K562 (cell line): ENCODE measurements around the gene CFAP44. TPM values are rescaled to one million over a fixed set of nuclear protein-coding genes. Genes with fewer than 3 reads are reported as not detected.

ENCODE experiments used
- ATAC-seq: fragments of 200-7000 bp; cut with Tn5 transposase; 3 replicates; pipeline ENCODE4 v1.9.1; 2020; ENCODE audit warnings: moderate library complexity
- BruUV-seq: library from RNA; stranded (reverse); fragments of 400-500 nt; replicated peaks from 2 replicates; lab custom pipeline; 2021; lab: Mats Ljungman, UMichigan
- CTCF ChIA-PET: fragments of 300-600 bp; formaldehyde crosslinking; extraction: SDS; loops from one replicate; lab custom pipeline; 2021; ENCODE audit warnings: low intra/inter-chr PET ratio; lab: Yijun Ruan, JAX
- POLR2A ChIA-PET: fragments of 300-600, 350-650 bp; sonication (Branson Sonifier 250); formaldehyde crosslinking; extraction: SDS; loops from one replicate; lab custom pipeline; 2021; ENCODE audit warnings: antibody characterized with exemption, inconsistent platforms; lab: Yijun Ruan, JAX
- DNase-seq, 4 experiments: peaks; one replicate each; pipeline versions ENCODE4 v3.0.0 to v3.0.0-alpha.2; 2011 to 2018; ENCODE audit warnings: low spot score in 3 of 4, mixed read lengths in 3 of 4; ENCODE audit errors: extremely low read depth in 1 of 4
- FAIRE-seq: peaks from 2 replicates; lab custom pipeline; 2011; peaks lifted over from hg19 to GRCh38; lab: Jason Lieb, UNC
- H2AFZ ChIP-seq: 2 replicates; pipeline ENCODE4 v1.6.0; 2011; ENCODE audit warnings: low read depth, low read length, control low read depth, inconsistent platforms
- H3K27ac ChIP-seq: fragments of 200-600 bp; 3 replicates; pipeline ENCODE4 v1.8.0; 2011; ENCODE audit warnings: low read depth, mild to moderate bottlenecking, control low read depth, inconsistent platforms, low read length, moderate library complexity, mixed read lengths; ENCODE audit errors: extremely low read depth
- H3K27me3 ChIP-seq, 2 experiments: fragments of 300-600 bp in 1 of 2; 2 replicates in 1 of 2; 3 replicates in 1 of 2; pipeline versions ENCODE4 v1.6.0 to v1.8.0; 2011; ENCODE audit warnings: inconsistent platforms in 2 of 2, low read length in 2 of 2, mild to moderate bottlenecking in 1 of 2, mixed read lengths in 1 of 2, moderate library complexity in 1 of 2; ENCODE audit not compliant: control insufficient read depth in 2 of 2, insufficient read depth in 2 of 2
- H3K36me3 ChIP-seq: fragments of 300-600 bp; 3 replicates; pipeline ENCODE4 v1.8.0; 2011; ENCODE audit warnings: mild to moderate bottlenecking, low read length, inconsistent platforms; ENCODE audit not compliant: control insufficient read depth, insufficient read depth
- H3K4me1 ChIP-seq, 2 experiments: fragments of 200-600 bp in 1 of 2; replicated peaks in 1 of 2; 2 replicates in 1 of 2; 3 replicates in 1 of 2; pipeline versions ENCODE4 v1.5.1 to v1.8.0; 2011; ENCODE audit warnings: inconsistent platforms in 2 of 2, low read length in 2 of 2, mild to moderate bottlenecking in 1 of 2, mixed read lengths in 1 of 2, moderate library complexity in 1 of 2; ENCODE audit not compliant: control insufficient read depth in 2 of 2, insufficient read depth in 2 of 2
- H3K4me2 ChIP-seq: 2 replicates; pipeline ENCODE4 v1.6.1; 2011; ENCODE audit warnings: low read length, control low read depth, inconsistent platforms, mixed read lengths; ENCODE audit not compliant: insufficient read depth
- H3K4me3 ChIP-seq: fragments of 200-600 bp; sonication (generic), shearing (Covaris generic); 2 replicates; pipeline ENCODE4 v1.5.1; 2016; ENCODE audit warnings: control low read depth, inconsistent platforms
- H3K79me2 ChIP-seq: fragments of 200-600 bp; 3 replicates; pipeline ENCODE4 v1.8.0; 2011; ENCODE audit warnings: low read length, inconsistent platforms; ENCODE audit not compliant: control insufficient read depth, insufficient read depth
- H3K9ac ChIP-seq, 2 experiments: 2 replicates each; pipeline versions ENCODE4 v1.6.0 to v1.6.1; 2011; ENCODE audit warnings: low read depth in 2 of 2, low read length in 2 of 2, control low read depth in 1 of 2, inconsistent platforms in 1 of 2, mild to moderate bottlenecking in 1 of 2, mixed read lengths in 1 of 2; ENCODE audit not compliant: insufficient read depth in 1 of 2
- H3K9me1 ChIP-seq: one replicate; pipeline ENCODE4 v1.6.0; 2011; ENCODE audit warnings: inconsistent platforms, mild to moderate bottlenecking, low read length, moderate library complexity; ENCODE audit not compliant: control insufficient read depth, insufficient read depth
- H3K9me3 ChIP-seq: replicated peaks from 2 replicates; pipeline ENCODE4 v1.5.1; 2011; ENCODE audit warnings: low read depth, low read length, inconsistent platforms; ENCODE audit not compliant: control insufficient read depth, insufficient read depth
- H4K20me1 ChIP-seq: replicated peaks from 2 replicates; pipeline ENCODE4 v1.6.1; 2011; ENCODE audit warnings: low read length, inconsistent platforms, mixed read lengths; ENCODE audit not compliant: control insufficient read depth, insufficient read depth
- ADNP ChIP-seq: fragments of 200-800 bp; sonication (Bioruptor generic); IDR thresholded peaks from 2 replicates; pipeline ENCODE4 v1.6.1; 2016; ENCODE audit warnings: missing genetic modification characterization, missing compliant biosample characterization
- ETS1 ChIP-seq: conservative IDR thresholded peaks from 2 replicates; pipeline ENCODE4 v1.6.1; 2011; ENCODE audit warnings: low read depth, mild to moderate bottlenecking, low read length; ENCODE audit not compliant: control insufficient read depth
- FIP1L1 ChIP-seq: fragments of 200-400 bp; formaldehyde crosslinking; IDR thresholded peaks from 2 replicates; pipeline ENCODE4 v1.6.1; 2018; ENCODE audit warnings: mild to moderate bottlenecking, low read depth, low read length; ENCODE audit not compliant: poor library complexity, severe bottlenecking
- HDGF ChIP-seq: fragments of 450-650 bp; IDR thresholded peaks from 2 replicates; pipeline ENCODE4 v1.6.1; 2016
- MCM2 ChIP-seq: fragments of 450-650 bp; IDR thresholded peaks from 2 replicates; pipeline ENCODE4 v1.6.1; 2017; ENCODE audit warnings: low read depth, mild to moderate bottlenecking
- MECOM ChIP-seq: fragments of 250-450 bp; sonication (Bioruptor Pico); IDR thresholded peaks from 2 replicates; pipeline ENCODE4 v1.8.0; 2022; ENCODE audit warnings: inconsistent platforms
- MTA2 ChIP-seq: fragments of 450-650 bp; IDR thresholded peaks from 2 replicates; pipeline ENCODE4 v1.6.1; 2016; ENCODE audit warnings: low read depth
- NFATC3 ChIP-seq: fragments of 450-650 bp; IDR thresholded peaks from 2 replicates; pipeline ENCODE4 v1.6.1; 2017; ENCODE audit warnings: mild to moderate bottlenecking
- NR2C1 ChIP-seq, 2 experiments: fragments of 450-650 bp; IDR thresholded peaks; 2 replicates each; pipeline ENCODE4 v1.6.1; 2017; ENCODE audit warnings: mild to moderate bottlenecking in 2 of 2, antibody characterized with exemption in 1 of 2, inconsistent platforms in 1 of 2, missing compliant biosample characterization in 1 of 2, missing genetic modification characterization in 1 of 2
- RHOXF2B ChIP-seq: fragments of 250-450 bp; sonication (Bioruptor Pico); conservative IDR thresholded peaks from 2 replicates; pipeline ENCODE4 v1.5.1; 2021
- SPI1 ChIP-seq: IDR thresholded peaks from 2 replicates; pipeline ENCODE4 v1.6.1; 2011; ENCODE audit warnings: low read depth, low read length, control low read depth, borderline replicate concordance
- ZNF316 ChIP-seq: fragments of 450-650 bp; IDR thresholded peaks from 2 replicates; pipeline ENCODE4 v1.6.1; 2016
- WGBS: fragments of 100-300 bp; shearing (Covaris generic); methylation state at CpG from one replicate; pipeline ENCODE4 v1.1.6; 2016; ENCODE audit warnings: low coverage, mixed read lengths; ENCODE audit not compliant: insufficient coverage; ENCODE audit errors: missing lambda C conversion rate; 5-methylcytosine and 5-hydroxymethylcytosine counted together
- in situ Hi-C: fragments of 300-500 bp; cut with MboI; formaldehyde crosslinking; loops from 4 replicates; pipeline ENCODE4 v1.15.0; 2018; ENCODE audit warnings: inconsistent platforms, mixed read lengths
- intact Hi-C: fragments of 100-400 bp; cut with micrococcal nuclease; formaldehyde crosslinking; loops from 2 replicates; pipeline ENCODE4 v1.14.2; 2022
- polyA plus RNA-seq, 8 experiments: library from polyadenylated mRNA; depleted of rRNA in 4 of 8; stranded (reverse) in 5 of 8; unstranded in 3 of 8; fragments of >200 nt; fragmentation: Nextera tagmentation in 2 of 8; fragmentation: Illumina TruSeq in 1 of 8; extraction: Ambion mirVana in 2 of 8; extraction: Trizol in 1 of 8; gene quantifications; 2 replicates each; pipeline versions ENCODE4 v1.2.1 to v1.2.3, GENCODE V29; 2011 to 2014; ENCODE audit warnings: inconsistent platforms in 1 of 8, missing spikeins in 1 of 8
- total RNA-seq, 7 experiments: library from RNA; depleted of rRNA in 6 of 7; stranded (reverse); fragments of >200 nt in 6 of 7; fragmentation: Illumina TruSeq in 2 of 7; extraction: Trizol in 2 of 7; gene quantifications; 2 replicates each; pipeline versions ENCODE4 v1.2.1 to v1.2.3, GENCODE V29; 2011 to 2021; ENCODE audit warnings: low replicate concordance in 1 of 7
- TF ChIP-seq, protein P1 (sequence below): fragments of 450-650 bp; IDR thresholded peaks from 2 replicates; pipeline ENCODE4 v1.6.1; 2016
- TF ChIP-seq, protein P2 (sequence below), 3 experiments: IDR thresholded peaks in 2 of 3; conservative IDR thresholded peaks in 1 of 3; 2 replicates each; pipeline ENCODE4 v1.5.1; 2011 to 2012; ENCODE audit warnings: low read length in 3 of 3, mild to moderate bottlenecking in 3 of 3, control low read depth in 2 of 3, improper control_type of control experiment in 1 of 3, inconsistent platforms in 1 of 3, low read depth in 1 of 3, mixed read lengths in 1 of 3, moderate library complexity in 1 of 3; ENCODE audit not compliant: insufficient read depth in 2 of 3

CFAP44 gene
- total and polyA plus RNA-seq, 9 of the 15 experiments (the other 6 are each of a cell fraction or from before 2014, with no cell fraction given): 0.29 to 2.4 (median 1.1) TPM

GRCh38 chr3:113454057-113454456 is 12.8 kb upstream of the CFAP44 start:
- ChIA-PET POLR2A (no interaction called here), CTCF (no interaction called here)
- H2AFZ ChIP-seq: no peak overlapping the region
- H3K9me3 ChIP-seq: no peaks in the 10 kb centered on the region
- no peak overlapping the region for H3K4me3 ChIP-seq
- DNase-seq (no peak), ATAC-seq (no peak), FAIRE-seq (no peak)
- no peak overlapping the region for H3K27ac ChIP-seq
- intact Hi-C loops (no loop called here), in situ Hi-C loops (no loop called here)
- no TSS peak for BruUV-seq
- H3K4me1 ChIP-seq: no peaks in the 10 kb centered on the region
- no peak overlapping the region for H3K9ac ChIP-seq
- H3K36me3 ChIP-seq: peaks cover 6% of the 10 kb centered on the region; the same call in 1 of the 3 replicates
- H3K9me1 ChIP-seq: no peaks in the 10 kb centered on the region
- H3K27me3 ChIP-seq: no peaks in the 10 kb centered on the region
- H4K20me1 ChIP-seq: no peaks in the 10 kb centered on the region
- H3K4me2 ChIP-seq: no peak overlapping the region
- TF ChIP-seq, protein P1, sequence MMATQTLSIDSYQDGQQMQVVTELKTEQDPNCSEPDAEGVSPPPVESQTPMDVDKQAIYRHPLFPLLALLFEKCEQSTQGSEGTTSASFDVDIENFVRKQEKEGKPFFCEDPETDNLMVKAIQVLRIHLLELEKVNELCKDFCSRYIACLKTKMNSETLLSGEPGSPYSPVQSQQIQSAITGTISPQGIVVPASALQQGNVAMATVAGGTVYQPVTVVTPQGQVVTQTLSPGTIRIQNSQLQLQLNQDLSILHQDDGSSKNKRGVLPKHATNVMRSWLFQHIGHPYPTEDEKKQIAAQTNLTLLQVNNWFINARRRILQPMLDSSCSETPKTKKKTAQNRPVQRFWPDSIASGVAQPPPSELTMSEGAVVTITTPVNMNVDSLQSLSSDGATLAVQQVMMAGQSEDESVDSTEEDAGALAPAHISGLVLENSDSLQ: no peak
- peak; percentile 56; the same call in 1 of the 2 replicates for TF ChIP-seq SPI1
- H3K79me2 ChIP-seq: no peaks in the 10 kb centered on the region
- WGBS: 65% methylated on average over 6 of the region's 6 CpGs

GRCh38 chr3:113450911-113451310 is 9.6 kb upstream of the CFAP44 start:
- H3K27ac ChIP-seq: no peak overlapping the region
- H2AFZ ChIP-seq: no peak overlapping the region
- no peak for DNase-seq
- H3K79me2 ChIP-seq: no peaks in the 10 kb centered on the region
- no peaks in the 10 kb centered on the region for H3K4me1 ChIP-seq
- no peak for FAIRE-seq
- intact Hi-C loops (no loop called here), in situ Hi-C loops (no loop called here)
- no peaks in the 10 kb centered on the region for H4K20me1 ChIP-seq
- no peak for ATAC-seq
- no peak overlapping the region for H3K9ac ChIP-seq
- no peak overlapping the region for H3K4me3 ChIP-seq
- BruUV-seq: no TSS peak
- H3K36me3 ChIP-seq: peaks cover 11% of the 10 kb centered on the region; the same call in 1 of the 3 replicates
- 78% methylated on average over 1 of the region's 1 CpG for WGBS
- POLR2A ChIA-PET: no interaction called here
- CTCF ChIA-PET: no interaction called here
- no peak overlapping the region for H3K4me2 ChIP-seq
- no peaks in the 10 kb centered on the region for H3K27me3 ChIP-seq
- H3K9me3 ChIP-seq: no peaks in the 10 kb centered on the region
- H3K9me1 ChIP-seq: no peaks in the 10 kb centered on the region
- TF ChIP-seq, protein P2, sequence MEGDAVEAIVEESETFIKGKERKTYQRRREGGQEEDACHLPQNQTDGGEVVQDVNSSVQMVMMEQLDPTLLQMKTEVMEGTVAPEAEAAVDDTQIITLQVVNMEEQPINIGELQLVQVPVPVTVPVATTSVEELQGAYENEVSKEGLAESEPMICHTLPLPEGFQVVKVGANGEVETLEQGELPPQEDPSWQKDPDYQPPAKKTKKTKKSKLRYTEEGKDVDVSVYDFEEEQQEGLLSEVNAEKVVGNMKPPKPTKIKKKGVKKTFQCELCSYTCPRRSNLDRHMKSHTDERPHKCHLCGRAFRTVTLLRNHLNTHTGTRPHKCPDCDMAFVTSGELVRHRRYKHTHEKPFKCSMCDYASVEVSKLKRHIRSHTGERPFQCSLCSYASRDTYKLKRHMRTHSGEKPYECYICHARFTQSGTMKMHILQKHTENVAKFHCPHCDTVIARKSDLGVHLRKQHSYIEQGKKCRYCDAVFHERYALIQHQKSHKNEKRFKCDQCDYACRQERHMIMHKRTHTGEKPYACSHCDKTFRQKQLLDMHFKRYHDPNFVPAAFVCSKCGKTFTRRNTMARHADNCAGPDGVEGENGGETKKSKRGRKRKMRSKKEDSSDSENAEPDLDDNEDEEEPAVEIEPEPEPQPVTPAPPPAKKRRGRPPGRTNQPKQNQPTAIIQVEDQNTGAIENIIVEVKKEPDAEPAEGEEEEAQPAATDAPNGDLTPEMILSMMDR (IDR thresholded peaks at IDR 0.05 in 2 of 3, conservative IDR thresholded peaks at IDR 0.05 in 1 of 3; ENCODE audit: insufficient read depth in 2 of 3, low read depth in 1 of 3, low read length in 3 of 3): no peak
- no peak for TF ChIP-seq ZNF316
- TF ChIP-seq NFATC3: no peak
- TF ChIP-seq ETS1: no peak
- no peak for TF ChIP-seq FIP1L1
- TF ChIP-seq MTA2: no peak
- TF ChIP-seq NR2C1 (IDR thresholded peaks at IDR 0.05): no peak
- TF ChIP-seq NR2C1 (tag; IDR thresholded peaks at IDR 0.05): no peak
- no peak for TF ChIP-seq RHOXF2B (CRISPR knock-in tag)
- TF ChIP-seq MECOM (CRISPR knock-in tag): no peak
- no peak for TF ChIP-seq MCM2
- TF ChIP-seq ADNP (tag): no peak
- no peak for TF ChIP-seq HDGF
